ENCODE measurements around the gene KCNT1.
"Not testable (repeated sequence)": the region's sequence is repeated elsewhere in the genome, so short reads cannot be mapped to it uniquely, and the experiment has no call there.

The KCNT1 gene

GRCh38 chr9:135701959-135702721 is at the start of gene KCNT1:
Gene KCNT1 (plus strand): TSS chr9:135702185. CDS start chr9:135702259, 74 bp downstream.
- peak in 1 of 2 donors; percentile 17 for DNase-seq (ENCODE audit: low read depth in 2 of 2, low spot score in 1 of 2)

- no peak for DNase-seq (ENCODE audit: low read depth in 2 of 2, low spot score in 1 of 2)
These were observed 46.7 kb upstream of the KCNT1 start for GRCh38 chr9:135655317-135655716.

GRCh38 chr9:135657416-135657815 is 44.6 kb upstream of the KCNT1 start:
- DNase-seq (ENCODE audit: low read depth in 2 of 2, low spot score in 1 of 2), result no peak

- DNase-seq (ENCODE audit: low read depth in 2 of 2, low spot score in 1 of 2), result no peak
These were observed 42.7 kb upstream of the KCNT1 start for GRCh38 chr9:135659252-135659651.

GRCh38 chr9:135660407-135660806 is 41.6 kb upstream of the KCNT1 start:
- no peak for DNase-seq (ENCODE audit: low read depth in 2 of 2, low spot score in 1 of 2)

- DNase-seq (ENCODE audit: low read depth in 2 of 2, low spot score in 1 of 2), result no peak
These were observed 40.0 kb upstream of the KCNT1 start for GRCh38 chr9:135661816-135662560.

- DNase-seq (ENCODE audit: low read depth in 2 of 2, low spot score in 1 of 2), result no peak
These were observed 39.1 kb upstream of the KCNT1 start, which contains the start of gene LCN9 for GRCh38 chr9:135662758-135663450. Gene LCN9 (plus strand): TSS chr9:135663309. CDS start chr9:135663322, 13 bp downstream.

- DNase-seq (ENCODE audit: low read depth in 2 of 2, low spot score in 1 of 2), result no peak
These were observed 38.6 kb upstream of the KCNT1 start for GRCh38 chr9:135663451-135663770.

GRCh38 chr9:135663857-135664256 is 38.1 kb upstream of the KCNT1 start:
- DNase-seq (ENCODE audit: low read depth in 2 of 2, low spot score in 1 of 2), result no peak

GRCh38 chr9:135664266-135664665 is 37.7 kb upstream of the KCNT1 start:
- DNase-seq (ENCODE audit: low read depth in 2 of 2, low spot score in 1 of 2), result no peak

- no peak for DNase-seq (ENCODE audit: low read depth in 2 of 2, low spot score in 1 of 2)
These were observed 36.9 kb upstream of the KCNT1 start for GRCh38 chr9:135664801-135665794.

- DNase-seq (ENCODE audit: low read depth in 2 of 2, low spot score in 1 of 2), result no peak
These were observed 36.2 kb upstream of the KCNT1 start for GRCh38 chr9:135665795-135666189.

- no peak for DNase-seq (ENCODE audit: low read depth in 2 of 2, low spot score in 1 of 2)
These were observed 35.2 kb upstream of the KCNT1 start for GRCh38 chr9:135666534-135667462.

- no peak for DNase-seq (ENCODE audit: low read depth in 2 of 2, low spot score in 1 of 2)
These were observed 34.5 kb upstream of the KCNT1 start for GRCh38 chr9:135667463-135668001.

GRCh38 chr9:135669018-135669417 is 33.0 kb upstream of the KCNT1 start:
- not testable (repeated sequence) for DNase-seq (ENCODE audit: low read depth in 2 of 2, low spot score in 1 of 2)

GRCh38 chr9:135669616-135670285 is 32.2 kb upstream of the KCNT1 start:
- no peak for DNase-seq (ENCODE audit: low read depth in 2 of 2, low spot score in 1 of 2)

- no peak for DNase-seq (ENCODE audit: low read depth in 2 of 2, low spot score in 1 of 2)
These were observed 31.0 kb upstream of the KCNT1 start for GRCh38 chr9:135670721-135671590.

- DNase-seq (ENCODE audit: low read depth in 2 of 2, low spot score in 1 of 2), result no peak
These were observed 30.4 kb upstream of the KCNT1 start for GRCh38 chr9:135671591-135672041.
